CD14-positive monocyte (primary cell): Measurements from ENCODE around the gene COL21A1. TPM values are rescaled to one million over a fixed set of nuclear protein-coding genes. Genes with fewer than 3 reads are reported as not detected.

Source experiments
- DNase-seq, 3 donors: peaks; one replicate each; pipeline ENCODE4 v3.0.0-alpha.2; 2011 to 2022
- H2AFZ ChIP-seq: 2 replicates; pipeline ENCODE4 v1.6.0; 2012; ENCODE audit warnings: mild to moderate bottlenecking, low read depth, low read length, inconsistent platforms; ENCODE audit not compliant: insufficient read depth, poor library complexity, severe bottlenecking
- H3K27ac ChIP-seq, 2 donors: 1 replicate in 1 of 2; 2 replicates in 1 of 2; pipeline ENCODE4 v1.5.1; 2012 to 2013; ENCODE audit warnings: low read length in 2 of 2, control low read depth in 1 of 2, inconsistent platforms in 1 of 2, low read depth in 1 of 2, mild to moderate bottlenecking in 1 of 2
- H3K27me3 ChIP-seq, 2 donors: one replicate each; pipeline versions ENCODE4 v1.6.0 to v1.6.1; 2011 to 2013; ENCODE audit warnings: low read length in 2 of 2; ENCODE audit not compliant: control insufficient read depth in 2 of 2, insufficient read depth in 2 of 2
- H3K36me3 ChIP-seq, 2 donors: replicated peaks in 1 of 2; 1 replicate in 1 of 2; 2 replicates in 1 of 2; pipeline versions ENCODE4 v1.5.1 to v1.6.1; 2012 to 2013; ENCODE audit warnings: low read length in 2 of 2, control low read depth in 1 of 2, inconsistent platforms in 1 of 2, mild to moderate bottlenecking in 1 of 2; ENCODE audit not compliant: insufficient read depth in 2 of 2, control insufficient read depth in 1 of 2
- H3K4me1 ChIP-seq, 2 donors: 1 replicate in 1 of 2; 2 replicates in 1 of 2; pipeline versions ENCODE4 v1.5.1 to v1.6.1; 2012 to 2013; ENCODE audit warnings: low read length in 2 of 2, control low read depth in 1 of 2, inconsistent platforms in 1 of 2, mild to moderate bottlenecking in 1 of 2, moderate library complexity in 1 of 2; ENCODE audit not compliant: insufficient read depth in 2 of 2, control insufficient read depth in 1 of 2
- H3K4me2 ChIP-seq: replicated peaks from 2 replicates; pipeline ENCODE3; 2012; ENCODE audit warnings: low read length, moderate library complexity, mild to moderate bottlenecking; ENCODE audit not compliant: poor library complexity, severe bottlenecking; ENCODE audit errors: extremely low read depth
- H3K4me3 ChIP-seq, 3 experiments: fragments of 200-600 bp in 1 of 3; sonication (generic) in 1 of 3; replicated peaks in 1 of 3; 1 replicate in 2 of 3; 2 replicates in 1 of 3; pipeline ENCODE4 v1.5.1; 2011 to 2013; ENCODE audit warnings: low read length in 3 of 3, mild to moderate bottlenecking in 3 of 3, control low read depth in 2 of 3, low read depth in 2 of 3, inconsistent platforms in 1 of 3, moderate library complexity in 1 of 3
- H3K79me2 ChIP-seq: 2 replicates; pipeline ENCODE4 v1.6.0; 2012; ENCODE audit warnings: mild to moderate bottlenecking, control low read depth, inconsistent platforms, low read length, moderate library complexity; ENCODE audit not compliant: insufficient read depth
- H3K9ac ChIP-seq: 2 replicates; pipeline ENCODE4 v1.6.0; 2017; ENCODE audit warnings: low read length, mild to moderate bottlenecking; ENCODE audit not compliant: insufficient read depth, poor library complexity, severe bottlenecking
- H3K9me3 ChIP-seq, 2 donors: replicated peaks in 1 of 2; 1 replicate in 1 of 2; 2 replicates in 1 of 2; pipeline versions ENCODE4 v1.5.1 to v1.6.1; 2012 to 2013; ENCODE audit warnings: low read length in 2 of 2, control low read depth in 1 of 2; ENCODE audit not compliant: control insufficient read depth in 1 of 2, insufficient read depth in 1 of 2
- H4K20me1 ChIP-seq: 2 replicates; pipeline ENCODE4 v1.6.0; 2012; ENCODE audit warnings: mild to moderate bottlenecking, low read length, control low read depth, moderate library complexity; ENCODE audit not compliant: insufficient read depth
- H3K27ac Mint-ChIP-seq, 7 donors: one replicate each; pipeline ENCODE4 v1.8.0; 2020; ENCODE audit warnings: mild to moderate bottlenecking in 7 of 7, mixed read lengths in 7 of 7, moderate library complexity in 6 of 7, inconsistent platforms in 2 of 7
- H3K27me3 Mint-ChIP-seq, 3 donors: one replicate each; pipeline ENCODE4 v1.8.0; 2021 to 2022; ENCODE audit warnings: low read depth in 3 of 3, mild to moderate bottlenecking in 3 of 3, mixed read lengths in 3 of 3, moderate library complexity in 3 of 3, inconsistent platforms in 1 of 3
- H3K36me3 Mint-ChIP-seq, 2 donors: one replicate each; pipeline ENCODE4 v1.8.0; 2020; ENCODE audit warnings: mixed read lengths in 2 of 2, inconsistent platforms in 1 of 2, mild to moderate bottlenecking in 1 of 2
- H3K4me1 Mint-ChIP-seq: one replicate; pipeline ENCODE4 v1.8.0; 2020; ENCODE audit warnings: mild to moderate bottlenecking, mixed read lengths
- H3K4me3 Mint-ChIP-seq, 2 donors: one replicate each; pipeline ENCODE4 v1.8.0; 2020; ENCODE audit warnings: mild to moderate bottlenecking in 2 of 2, mixed read lengths in 2 of 2, moderate library complexity in 1 of 2
- H3K9me3 Mint-ChIP-seq, 7 donors: one replicate each; pipeline ENCODE4 v1.8.0; 2020 to 2022; ENCODE audit warnings: mixed read lengths in 7 of 7, mild to moderate bottlenecking in 6 of 7, moderate library complexity in 6 of 7, inconsistent platforms in 2 of 7
- WGBS: methylation state at CpG from one replicate; pipeline ENCODE4 v1.1.5; 2013; ENCODE audit warnings: missing lambda C conversion rate; ENCODE audit not compliant: insufficient coverage; 5-methylcytosine and 5-hydroxymethylcytosine counted together
- intact Hi-C, 2 donors: fragments of 100-400 bp; cut with micrococcal nuclease; formaldehyde crosslinking; loops; one replicate each; pipeline versions ENCODE4 v1.15.0 to v1.15.1; 2023
- polyA plus RNA-seq, 3 donors: library from polyadenylated mRNA; depleted of rRNA in 1 of 3; unstranded in 2 of 3; stranded (reverse) in 1 of 3; fragments of 300-500 nt in 2 of 3; fragments of >200 nt in 1 of 3; fragmentation: Illumina TruSeq in 2 of 3; gene quantifications; 1 replicate in 2 of 3; 2 replicates in 1 of 3; pipeline ENCODE4 v1.2.3, GENCODE V29; 2012 to 2021
- TF ChIP-seq, protein P1 (sequence below): fragments of 200-600 bp; IDR thresholded peaks from one replicate; pipeline ENCODE4 v1.8.0; 2022; ENCODE audit warnings: antibody characterized with exemption, mild to moderate bottlenecking

The COL21A1 gene
- polyA plus RNA-seq, 3 donors, result 0.03 TPM; not detected in 2

DNA sequence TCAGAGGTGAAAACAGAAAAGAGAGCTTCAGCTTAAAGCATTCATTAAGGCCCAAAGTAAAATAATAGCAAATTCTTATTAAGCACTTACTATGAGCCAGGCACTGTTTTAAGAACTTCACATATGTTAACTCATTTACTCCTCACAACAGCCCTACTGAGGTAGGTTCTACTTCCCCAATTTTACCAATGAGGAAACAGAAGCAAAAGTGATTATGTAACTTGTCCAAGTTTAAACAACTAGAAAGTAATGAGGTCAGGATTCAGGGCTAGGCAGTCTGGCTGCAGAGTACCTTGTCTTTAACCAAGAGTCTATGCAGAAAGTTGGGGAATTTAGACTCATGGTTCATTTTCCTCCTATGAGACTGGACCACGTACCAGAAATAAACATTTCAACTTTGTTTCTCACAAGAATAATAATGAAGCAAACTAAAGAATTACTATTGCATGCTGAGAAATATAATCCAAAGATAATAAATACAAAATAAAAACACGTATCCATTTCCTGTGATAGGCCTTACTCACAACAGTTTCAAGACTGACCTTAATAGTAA is 3.8 kb downstream of the COL21A1 start:
- H3K9me3 Mint-ChIP-seq, result peaks cover 0 to 8% (median 3%) of the 10 kb centered on the region in 7 donors

DNA sequence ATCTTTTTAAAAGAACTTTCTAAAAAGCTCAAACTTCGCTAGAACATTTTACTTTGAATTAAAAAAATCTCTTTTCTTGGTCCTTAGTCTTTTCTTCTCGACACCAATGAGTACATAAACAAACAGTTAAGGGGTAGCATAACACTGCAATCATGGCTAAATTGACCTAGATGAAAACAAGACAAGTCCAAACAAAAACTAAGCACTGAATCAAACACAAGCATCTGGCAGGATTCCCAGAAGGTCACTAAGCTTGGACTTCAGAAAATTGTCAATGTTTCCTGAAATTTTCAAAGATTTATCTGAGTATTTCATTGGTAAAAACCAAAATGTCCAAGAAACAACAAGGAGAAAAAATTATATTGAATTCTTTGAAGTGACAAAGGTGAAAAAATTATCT is 5.0 kb downstream of the COL21A1 start:
- peaks cover 24% of the 10 kb centered on the region for H3K4me1 Mint-ChIP-seq
- Histone ChIP-seq H2AFZ (no peak overlapping the region), H3K4me2 (no peak overlapping the region), H3K27ac (no peak overlapping the region), H3K36me3 (no peaks in the 10 kb centered on the region), H3K27me3 (peaks cover 13 to 14% of the 10 kb centered on the region in 2 donors), H3K4me3 (no peak overlapping the region), H3K9ac (no peak overlapping the region), H3K79me2 (no peaks in the 10 kb centered on the region), H3K4me1 (peaks cover 28 to 31% of the 10 kb centered on the region in 2 donors), H3K9me3 (peaks cover 0 to under 1% of the 10 kb centered on the region in 2 donors), H4K20me1 (no peaks in the 10 kb centered on the region)
- H3K27me3 Mint-ChIP-seq, result peaks cover 11 to 15% (median 14%) of the 10 kb centered on the region in 3 donors
- H3K9me3 Mint-ChIP-seq, result peaks cover 0 to 4% (median 0%) of the 10 kb centered on the region in 7 donors
- intact Hi-C loops, result no loop called here
- TF ChIP-seq, protein P1, sequence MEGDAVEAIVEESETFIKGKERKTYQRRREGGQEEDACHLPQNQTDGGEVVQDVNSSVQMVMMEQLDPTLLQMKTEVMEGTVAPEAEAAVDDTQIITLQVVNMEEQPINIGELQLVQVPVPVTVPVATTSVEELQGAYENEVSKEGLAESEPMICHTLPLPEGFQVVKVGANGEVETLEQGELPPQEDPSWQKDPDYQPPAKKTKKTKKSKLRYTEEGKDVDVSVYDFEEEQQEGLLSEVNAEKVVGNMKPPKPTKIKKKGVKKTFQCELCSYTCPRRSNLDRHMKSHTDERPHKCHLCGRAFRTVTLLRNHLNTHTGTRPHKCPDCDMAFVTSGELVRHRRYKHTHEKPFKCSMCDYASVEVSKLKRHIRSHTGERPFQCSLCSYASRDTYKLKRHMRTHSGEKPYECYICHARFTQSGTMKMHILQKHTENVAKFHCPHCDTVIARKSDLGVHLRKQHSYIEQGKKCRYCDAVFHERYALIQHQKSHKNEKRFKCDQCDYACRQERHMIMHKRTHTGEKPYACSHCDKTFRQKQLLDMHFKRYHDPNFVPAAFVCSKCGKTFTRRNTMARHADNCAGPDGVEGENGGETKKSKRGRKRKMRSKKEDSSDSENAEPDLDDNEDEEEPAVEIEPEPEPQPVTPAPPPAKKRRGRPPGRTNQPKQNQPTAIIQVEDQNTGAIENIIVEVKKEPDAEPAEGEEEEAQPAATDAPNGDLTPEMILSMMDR, result no peak
- no peaks in the 10 kb centered on the region for H3K36me3 Mint-ChIP-seq
- no CpG with 5 or more reads among the region's 2 CpGs for WGBS
- no peak overlapping the region for H3K4me3 Mint-ChIP-seq
- DNase-seq, result no peak
- H3K27ac Mint-ChIP-seq, result no peak overlapping the region

More for the DNA sequence above, 3.8 kb downstream of the COL21A1 start:
- peaks cover 24 to 26% of the 10 kb centered on the region in 2 donors for H3K27me3 ChIP-seq
- no peaks in the 10 kb centered on the region for H3K36me3 ChIP-seq
- Mint-ChIP-seq H3K27me3 (peaks cover 23 to 28% (median 24%) of the 10 kb centered on the region in 3 donors), H3K36me3 (peaks cover 0 to 3% of the 10 kb centered on the region in 2 donors), H3K4me3 (no peak overlapping the region), H3K27ac (peak overlapping the region in 5 of 7 donors; percentile 40 to 82 (median 44)), H3K4me1 (peaks cover 28% of the 10 kb centered on the region)
- H3K4me2 ChIP-seq, result peak overlapping the region; percentile 33
- DNase-seq, result peak; percentile 57 to 81 (median 73)
- H3K27ac ChIP-seq, result peak overlapping the region in 1 of 2 donors; percentile 18
- WGBS, result 80% methylated on average over 1 of the region's 2 CpGs
- no peak overlapping the region for H3K9ac ChIP-seq
- H3K4me1 ChIP-seq, result peaks cover 33 to 35% of the 10 kb centered on the region in 2 donors
- H3K9me3 ChIP-seq, result peaks cover 0 to 3% of the 10 kb centered on the region in 2 donors
- H2AFZ ChIP-seq, result no peak overlapping the region
- intact Hi-C loops, result no loop called here
- no peaks in the 10 kb centered on the region for H4K20me1 ChIP-seq
- H3K4me3 ChIP-seq, result no peak overlapping the region
- H3K79me2 ChIP-seq, result no peaks in the 10 kb centered on the region
- TF ChIP-seq, protein P1, result no peak
